H7 (cell line): Measurements from ENCODE around the gene XPNPEP3. TPM values are rescaled to one million over a fixed set of nuclear protein-coding genes. Genes with fewer than 3 reads are reported as not detected.
"Not testable (repeated sequence)": the region's sequence is repeated elsewhere in the genome, so short reads cannot be mapped to it uniquely, and the experiment has no call there.

Experiments
- DNase-seq: peaks from one replicate; pipeline ENCODE4 v3.0.0; 2012
- H3K27me3 ChIP-seq: 2 replicates; pipeline ENCODE4 v1.6.0; 2011; ENCODE audit warnings: mild to moderate bottlenecking, low read length; ENCODE audit not compliant: control insufficient read depth, insufficient read depth
- H3K36me3 ChIP-seq: replicated peaks from 2 replicates; pipeline ENCODE4 v1.5.1; 2011; ENCODE audit warnings: low read length; ENCODE audit not compliant: control insufficient read depth, insufficient read depth
- H3K4me3 ChIP-seq: 2 replicates; pipeline ENCODE4 v1.5.1; 2011; ENCODE audit warnings: low read depth, mild to moderate bottlenecking, control low read depth, low read length, moderate library complexity; ENCODE audit not compliant: insufficient read depth
- total RNA-seq: library from RNA; depleted of rRNA; stranded (reverse); fragments of >200 nt; shearing (Covaris generic); gene quantifications from 2 replicates; pipeline ENCODE4 v1.2.3, GENCODE V29; 2014; rRNA removed

Gene XPNPEP3
- 10.1 and 12.6 TPM in 2 replicates for total RNA-seq

GRCh38 chr22:40856513-40857308 is at the start of gene XPNPEP3, which contains the start of gene ST13:
Gene XPNPEP3 (plus strand): TSS chr22:40857148. CDS start chr22:40857182, 34 bp downstream.
Gene ST13 (minus strand): TSS chr22:40856639. CDS start chr22:40856540, 99 bp downstream.
- peak within 1 kb of the TSS; percentile 89 for H3K4me3 ChIP-seq
- H3K27me3 ChIP-seq = no peaks in the 10 kb centered on the region
- DNase-seq = peak; percentile 95
- H3K36me3 ChIP-seq = peaks cover 1% of the 10 kb centered on the region; the same call in 1 of the 2 replicates

GRCh38 chr22:40808018-40808841 is 48.7 kb upstream of the XPNPEP3 start:
- Histone ChIP-seq H3K36me3 (no peaks in the 10 kb centered on the region; the same call in none of the 2 replicates), H3K27me3 (no peaks in the 10 kb centered on the region), H3K4me3 (no peak overlapping the region)
- no peak for DNase-seq

- no peak for DNase-seq
- H3K27me3 ChIP-seq = no peaks in the 10 kb centered on the region
- no peak overlapping the region for H3K4me3 ChIP-seq
- no peaks in the 10 kb centered on the region; the same call in 1 of the 2 replicates for H3K36me3 ChIP-seq
Measured at GRCh38 chr22:40813912-40814315, 43.0 kb upstream of the XPNPEP3 start.

- DNase-seq = no peak
- H3K27me3 ChIP-seq = no peaks in the 10 kb centered on the region
- no peak overlapping the region for H3K4me3 ChIP-seq
- no peaks in the 10 kb centered on the region; the same call in 1 of the 2 replicates for H3K36me3 ChIP-seq
Measured at GRCh38 chr22:40817737-40818136, 39.2 kb upstream of the XPNPEP3 start.

GRCh38 chr22:40818192-40818746 is 38.7 kb upstream of the XPNPEP3 start:
- Histone ChIP-seq H3K36me3 (no peaks in the 10 kb centered on the region; the same call in 1 of the 2 replicates), H3K27me3 (no peaks in the 10 kb centered on the region), H3K4me3 (peak overlapping the region; percentile 88)
- DNase-seq = no peak

- Histone ChIP-seq H3K27me3 (no peaks in the 10 kb centered on the region), H3K36me3 (no peaks in the 10 kb centered on the region; the same call in 1 of the 2 replicates), H3K4me3 (peak within 1 kb of the TSS; percentile 88)
- DNase-seq = peak; percentile 97
Measured at GRCh38 chr22:40818747-40819598, 38.0 kb upstream of the XPNPEP3 start, which contains the start of gene SLC25A17. Gene SLC25A17 (minus strand): TSS chr22:40819346. CDS start chr22:40819248, 98 bp downstream.

- H3K27me3 ChIP-seq = no peaks in the 10 kb centered on the region
- peak; percentile 28 for DNase-seq
- H3K4me3 ChIP-seq = peak overlapping the region; percentile 32
- H3K36me3 ChIP-seq = no peaks in the 10 kb centered on the region; the same call in none of the 2 replicates
Measured at GRCh38 chr22:40819599-40820140, 37.3 kb upstream of the XPNPEP3 start.

GRCh38 chr22:40823426-40823825 is 33.5 kb upstream of the XPNPEP3 start:
- H3K4me3 ChIP-seq = no peak overlapping the region
- no peaks in the 10 kb centered on the region for H3K27me3 ChIP-seq
- DNase-seq = no peak
- H3K36me3 ChIP-seq = no peaks in the 10 kb centered on the region; the same call in 1 of the 2 replicates

GRCh38 chr22:40826292-40826691 is 30.7 kb upstream of the XPNPEP3 start:
- H3K27me3 ChIP-seq, DNase-seq, H3K36me3 ChIP-seq, H3K4me3 ChIP-seq: not testable (repeated sequence)

- Histone ChIP-seq H3K27me3 (no peaks in the 10 kb centered on the region), H3K4me3 (no peak overlapping the region), H3K36me3 (peaks cover 8% of the 10 kb centered on the region)
- DNase-seq = no peak
Measured at GRCh38 chr22:40826984-40827741, 29.8 kb upstream of the XPNPEP3 start.

- no peaks in the 10 kb centered on the region for H3K27me3 ChIP-seq
- DNase-seq = no peak
- H3K4me3 ChIP-seq = no peak overlapping the region
- peaks cover 9% of the 10 kb centered on the region for H3K36me3 ChIP-seq
Measured at GRCh38 chr22:40829131-40829530, 27.8 kb upstream of the XPNPEP3 start.

- DNase-seq = no peak
- no peaks in the 10 kb centered on the region for H3K27me3 ChIP-seq
- H3K36me3 ChIP-seq = peaks cover 15% of the 10 kb centered on the region
- H3K4me3 ChIP-seq = no peak overlapping the region
Measured at GRCh38 chr22:40834619-40835018, 22.3 kb upstream of the XPNPEP3 start.

GRCh38 chr22:40838486-40838885 is 18.5 kb upstream of the XPNPEP3 start:
- H3K27me3 ChIP-seq = no peaks in the 10 kb centered on the region
- H3K4me3 ChIP-seq = no peak overlapping the region
- peaks cover 9% of the 10 kb centered on the region for H3K36me3 ChIP-seq
- DNase-seq = no peak
